ENCODE measurements around the gene SLC35E4. TPM values are rescaled to one million over a fixed set of nuclear protein-coding genes. Genes with fewer than 3 reads are reported as not detected.

SLC35E4 gene
- total and polyA plus RNA-seq, 4 donors: 2.1 to 6.2 (median 3.7) TPM

DNA sequence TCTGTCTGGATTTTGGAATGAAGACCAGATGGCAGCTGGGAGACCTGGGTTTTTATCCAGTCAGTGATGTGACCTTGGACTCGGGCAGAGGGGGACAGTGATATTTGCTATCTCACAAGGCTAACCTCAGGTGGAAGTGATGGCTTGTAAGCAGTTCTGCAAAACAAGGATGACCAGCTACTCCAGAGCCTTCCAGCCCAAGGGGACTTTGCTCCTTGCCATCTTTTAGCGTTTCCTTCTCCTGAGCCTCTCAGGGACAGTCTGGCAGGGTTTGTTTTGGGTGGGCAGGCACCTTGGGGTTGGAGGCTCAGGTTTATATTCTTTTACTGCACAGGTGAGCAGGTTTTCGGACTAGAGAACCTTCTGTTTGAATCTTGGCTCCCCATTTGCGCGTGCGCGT lies 49.6 kb downstream of the SLC35E4 start:
- Histone ChIP-seq H3K36me3 (ENCODE audit: control insufficient read depth in 1 of 2, insufficient read depth in 2 of 2, low read length in 1 of 2) (no peaks in the 10 kb centered on the region), H3K27me3 (ENCODE audit: control insufficient read depth in 1 of 2, insufficient read depth in 2 of 2, low read length in 1 of 2) (no peaks in the 10 kb centered on the region), H3K4me3 (ENCODE audit: low read length in 2 of 2) (no peak overlapping the region), H3K27ac (ENCODE audit: low read depth in 1 of 2, low read length in 2 of 2) (no peak overlapping the region), H3K4me1 (ENCODE audit: control insufficient read depth in 1 of 2, insufficient read depth in 2 of 2, low read length in 2 of 2) (no peaks in the 10 kb centered on the region), H3K9me3 (ENCODE audit: control insufficient read depth, low read length) (no peaks in the 10 kb centered on the region)
- intact Hi-C loops (cut with DNase I): no loop called here
- DNase-seq (no peak), ATAC-seq (ENCODE audit: low FRiP score) (no peak)
- WGBS, 2 donors: 88% methylated on average over 7 of the region's 7 CpGs

- WGBS, 2 donors: 92 to 93% methylated on average over 4 of the region's 4 CpGs
- no peak for DNase-seq
- Histone ChIP-seq H3K9me3 (ENCODE audit: control insufficient read depth, low read length) (no peaks in the 10 kb centered on the region), H3K4me3 (ENCODE audit: low read length in 2 of 2) (no peak overlapping the region), H3K27me3 (ENCODE audit: control insufficient read depth in 1 of 2, insufficient read depth in 2 of 2, low read length in 1 of 2) (no peaks in the 10 kb centered on the region), H3K36me3 (ENCODE audit: control insufficient read depth in 1 of 2, insufficient read depth in 2 of 2, low read length in 1 of 2) (no peaks in the 10 kb centered on the region), H3K27ac (ENCODE audit: low read depth in 1 of 2, low read length in 2 of 2) (no peak overlapping the region), H3K4me1 (ENCODE audit: control insufficient read depth in 1 of 2, insufficient read depth in 2 of 2, low read length in 2 of 2) (no peaks in the 10 kb centered on the region)
- no peak for ATAC-seq (ENCODE audit: low FRiP score)
- intact Hi-C loops (cut with DNase I): no loop called here
These were observed 51.8 kb downstream of the SLC35E4 start for GRCh38 chr22:30687358-30687757.

GRCh38 chr22:30689622-30690021 lies 54.0 kb downstream of the SLC35E4 start:
- WGBS, 2 donors: 50 to 78% methylated on average over 1 of the region's 1 CpG

GRCh38 chr22:30691204-30691603 lies 55.6 kb downstream of the SLC35E4 start:
- H3K27me3 ChIP-seq (ENCODE audit: control insufficient read depth in 1 of 2, insufficient read depth in 2 of 2, low read length in 1 of 2): no peaks in the 10 kb centered on the region
- 92 to 93% methylated on average over 1 of the region's 1 CpG for WGBS, 2 donors

More at GRCh38 chr22:30689622-30690021, 54.0 kb downstream of the SLC35E4 start:
- ATAC-seq (ENCODE audit: low FRiP score): no peak
- Histone ChIP-seq H3K4me1 (ENCODE audit: control insufficient read depth in 1 of 2, insufficient read depth in 2 of 2, low read length in 2 of 2) (no peaks in the 10 kb centered on the region), H3K27me3 (ENCODE audit: control insufficient read depth in 1 of 2, insufficient read depth in 2 of 2, low read length in 1 of 2) (no peaks in the 10 kb centered on the region), H3K4me3 (ENCODE audit: low read length in 2 of 2) (no peak overlapping the region), H3K9me3 (ENCODE audit: control insufficient read depth, low read length) (no peaks in the 10 kb centered on the region), H3K27ac (ENCODE audit: low read depth in 1 of 2, low read length in 2 of 2) (no peak overlapping the region), H3K36me3 (ENCODE audit: control insufficient read depth in 1 of 2, insufficient read depth in 2 of 2, low read length in 1 of 2) (no peaks in the 10 kb centered on the region)
- intact Hi-C loops (cut with DNase I): no loop called here
- no peak for DNase-seq

GRCh38 chr22:30694171-30694639 lies 58.6 kb downstream of the SLC35E4 start:
- Histone ChIP-seq H3K27me3 (ENCODE audit: control insufficient read depth in 1 of 2, insufficient read depth in 2 of 2, low read length in 1 of 2) (no peaks in the 10 kb centered on the region), H3K4me3 (ENCODE audit: low read length in 2 of 2) (peak overlapping the region in 1 of 2 donors; percentile 42), H3K36me3 (ENCODE audit: control insufficient read depth in 1 of 2, insufficient read depth in 2 of 2, low read length in 1 of 2) (no peaks in the 10 kb centered on the region), H3K4me1 (ENCODE audit: control insufficient read depth in 1 of 2, insufficient read depth in 2 of 2, low read length in 2 of 2) (no peaks in the 10 kb centered on the region), H3K9me3 (ENCODE audit: control insufficient read depth, low read length) (no peaks in the 10 kb centered on the region), H3K27ac (ENCODE audit: low read depth in 1 of 2, low read length in 2 of 2) (no peak overlapping the region)
- intact Hi-C loops (cut with DNase I): loop anchor here in 1 of 2 donors (2.0 kb wide), 1 partner anchor 59 kb away; the partner anchor contains the start of gene SLC35E4
- 0 to 1% methylated on average over 34 to 38 of the region's 38 CpGs for WGBS, 2 donors
- peak; percentile 65 to 81 for DNase-seq
- ATAC-seq (ENCODE audit: low FRiP score): peak; percentile 49

More at GRCh38 chr22:30691204-30691603, 55.6 kb downstream of the SLC35E4 start:
- no peak overlapping the region for H3K4me3 ChIP-seq (ENCODE audit: low read length in 2 of 2)
- no peaks in the 10 kb centered on the region for H3K9me3 ChIP-seq (ENCODE audit: control insufficient read depth, low read length)
- no peaks in the 10 kb centered on the region for H3K36me3 ChIP-seq (ENCODE audit: control insufficient read depth in 1 of 2, insufficient read depth in 2 of 2, low read length in 1 of 2)
- no peaks in the 10 kb centered on the region for H3K4me1 ChIP-seq (ENCODE audit: control insufficient read depth in 1 of 2, insufficient read depth in 2 of 2, low read length in 2 of 2)
- no peak for DNase-seq
- intact Hi-C loops (cut with DNase I): no loop called here
- no peak for ATAC-seq (ENCODE audit: low FRiP score)
- no peak overlapping the region for H3K27ac ChIP-seq (ENCODE audit: low read depth in 1 of 2, low read length in 2 of 2)

- peak; percentile 49 for ATAC-seq (ENCODE audit: low FRiP score)
- Histone ChIP-seq H3K27me3 (ENCODE audit: control insufficient read depth in 1 of 2, insufficient read depth in 2 of 2, low read length in 1 of 2) (no peaks in the 10 kb centered on the region), H3K9me3 (ENCODE audit: control insufficient read depth, low read length) (no peaks in the 10 kb centered on the region), H3K4me3 (ENCODE audit: low read length in 2 of 2) (peak within 1 kb of the TSS in 1 of 2 donors; percentile 46), H3K27ac (ENCODE audit: low read depth in 1 of 2, low read length in 2 of 2) (no peak within 1 kb of the TSS), H3K36me3 (ENCODE audit: control insufficient read depth in 1 of 2, insufficient read depth in 2 of 2, low read length in 1 of 2) (no peaks in the 10 kb centered on the region), H3K4me1 (ENCODE audit: control insufficient read depth in 1 of 2, insufficient read depth in 2 of 2, low read length in 2 of 2) (no peaks in the 10 kb centered on the region)
- 2 to 3% methylated on average over 65 to 88 of the region's 88 CpGs for WGBS, 2 donors
- intact Hi-C loops (cut with DNase I): loop anchor here in 1 of 2 donors (2.0 kb wide), 1 partner anchor 60 kb away; the partner anchor contains the start of gene SLC35E4
- peak; percentile 55 to 82 for DNase-seq
These were observed 59.2 kb downstream of the SLC35E4 start, which contains the start of gene OSBP2 for GRCh38 chr22:30694640-30695350. Gene OSBP2 (plus strand): TSS chr22:30694874. CDS start chr22:30694910, 36 bp downstream.

- DNase-seq (no peak), ATAC-seq (ENCODE audit: low FRiP score) (peak; percentile 38)
- H3K4me3 ChIP-seq (ENCODE audit: low read length in 2 of 2): peak overlapping the region in 1 of 2 donors; percentile 46
- H3K36me3 ChIP-seq (ENCODE audit: control insufficient read depth in 1 of 2, insufficient read depth in 2 of 2, low read length in 1 of 2): no peaks in the 10 kb centered on the region
- no peaks in the 10 kb centered on the region for H3K9me3 ChIP-seq (ENCODE audit: control insufficient read depth, low read length)
- intact Hi-C loops (cut with DNase I): loop anchor here in 1 of 2 donors (2.0 kb wide), 1 partner anchor 61 kb away; the partner anchor contains the start of gene SLC35E4
- H3K27me3 ChIP-seq (ENCODE audit: control insufficient read depth in 1 of 2, insufficient read depth in 2 of 2, low read length in 1 of 2): no peaks in the 10 kb centered on the region
- H3K27ac ChIP-seq (ENCODE audit: low read depth in 1 of 2, low read length in 2 of 2): no peak overlapping the region
- WGBS, 2 donors: 71 to 72% methylated on average over 15 of the region's 15 CpGs
- no peaks in the 10 kb centered on the region for H3K4me1 ChIP-seq (ENCODE audit: control insufficient read depth in 1 of 2, insufficient read depth in 2 of 2, low read length in 2 of 2)
These were observed 59.8 kb downstream of the SLC35E4 start for GRCh38 chr22:30695351-30695851.

DNA sequence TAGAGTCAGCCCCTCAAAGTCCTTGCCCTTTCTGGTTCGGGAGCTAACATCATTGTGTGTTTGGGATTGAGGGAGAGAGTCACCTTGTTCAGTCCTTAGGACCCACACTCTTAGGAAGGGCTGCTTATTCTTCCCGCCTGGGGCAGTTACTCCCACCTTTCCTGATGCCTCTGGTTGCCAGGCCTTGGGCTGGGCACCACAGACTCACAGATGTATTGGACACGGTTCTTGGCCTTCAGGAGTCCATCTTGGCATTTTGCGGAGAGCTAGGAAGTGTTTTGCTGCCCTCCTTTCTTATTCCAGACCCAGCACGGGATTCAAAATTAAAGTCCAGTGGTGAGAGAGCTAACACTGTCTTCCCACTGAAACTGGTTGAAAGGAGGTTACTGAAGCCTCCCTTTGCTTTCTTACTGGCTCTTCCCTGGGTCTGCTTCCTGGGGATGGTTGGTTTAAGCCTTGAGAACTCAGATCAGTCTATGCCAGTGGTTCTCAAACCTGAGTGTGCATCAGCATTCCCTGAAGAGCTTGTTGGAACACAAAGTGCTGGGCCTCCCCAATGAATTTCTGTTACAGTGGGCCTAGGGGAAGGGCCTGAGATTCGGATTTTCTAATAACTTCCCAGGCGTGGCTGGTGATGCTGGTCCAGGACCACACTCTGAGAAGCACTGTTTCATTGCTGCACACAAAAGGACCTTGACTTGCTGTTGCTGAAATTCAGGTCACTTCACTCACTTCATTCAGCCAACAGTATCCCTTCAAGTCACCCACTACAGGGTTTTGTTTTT lies 60.5 kb downstream of the SLC35E4 start:
- Histone ChIP-seq H3K36me3 (ENCODE audit: control insufficient read depth in 1 of 2, insufficient read depth in 2 of 2, low read length in 1 of 2) (no peaks in the 10 kb centered on the region), H3K4me1 (ENCODE audit: control insufficient read depth in 1 of 2, insufficient read depth in 2 of 2, low read length in 2 of 2) (no peaks in the 10 kb centered on the region), H3K9me3 (ENCODE audit: control insufficient read depth, low read length) (no peaks in the 10 kb centered on the region), H3K27ac (ENCODE audit: low read depth in 1 of 2, low read length in 2 of 2) (no peak overlapping the region), H3K4me3 (ENCODE audit: low read length in 2 of 2) (no peak overlapping the region), H3K27me3 (ENCODE audit: control insufficient read depth in 1 of 2, insufficient read depth in 2 of 2, low read length in 1 of 2) (no peaks in the 10 kb centered on the region)
- 90 to 92% methylated on average over 7 of the region's 7 CpGs for WGBS, 2 donors
- ATAC-seq (ENCODE audit: low FRiP score): no peak
- intact Hi-C loops (cut with DNase I): loop anchor here in 1 of 2 donors (2.0 kb wide), 1 partner anchor 61 kb away; the partner anchor contains the start of gene SLC35E4
- DNase-seq: no peak

Data from aorta (tissue), 5 donors.